ENCODE measurements around the gene MYOM3. TPM values are rescaled to one million over a fixed set of nuclear protein-coding genes. Genes with fewer than 3 reads are reported as not detected.
"Not testable (repeated sequence)": the region's sequence is repeated elsewhere in the genome, so short reads cannot be mapped to it uniquely, and the experiment has no call there.

The MYOM3 gene
- polyA plus RNA-seq, 2 of the 4 experiments (the other 2 are of a cell fraction): 2.6 to 8.5 TPM

GRCh38 chr1:24015221-24016210 is 96.4 kb downstream of the MYOM3 start:
- POLR2A ChIA-PET: interaction anchor here (1.8 kb wide), 1 partner anchor 35 kb away, joined by 6 read pairs; the partner anchor contains the start of gene SRSF10

DNA sequence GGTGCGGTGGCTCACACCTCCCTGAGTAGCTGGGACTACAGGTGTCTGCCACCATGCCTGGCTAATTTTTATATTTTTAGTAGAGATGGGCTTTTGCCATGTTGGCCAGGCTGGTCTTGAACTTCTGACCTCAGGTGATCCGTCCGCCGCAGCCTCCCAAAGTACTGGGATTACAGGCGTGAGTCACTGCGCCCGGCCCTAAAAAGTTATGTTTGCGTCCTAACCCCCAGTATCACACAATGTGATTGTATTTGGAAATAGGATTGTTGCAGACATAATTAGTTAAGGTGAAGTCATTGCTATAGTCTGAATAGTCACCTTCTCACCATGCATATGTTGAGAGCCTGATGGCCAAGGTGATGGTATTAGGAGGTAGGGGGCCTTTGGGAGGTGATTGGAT is 99.1 kb downstream of the MYOM3 start:
- not testable (repeated sequence) for H3K4me2 ChIP-seq, FAIRE-seq

More at GRCh38 chr1:24015221-24016210, 96.4 kb downstream of the MYOM3 start:
- WGBS (ENCODE audit: missing lambda C conversion rate): 46% methylated on average over 6 of the region's 6 CpGs
- peak overlapping the region; percentile 54 for H3K4me2 ChIP-seq
- DNase-seq (ENCODE audit: low read depth in 1 of 2, low spot score in 1 of 2) (no peak), FAIRE-seq (no peak), ATAC-seq (no peak)
- no peak overlapping the region for H3K4me3 ChIP-seq
- TF ChIP-seq KDM1A (IDR thresholded peaks at IDR 0.05; ENCODE audit: low read depth) (no peak), RFX5 (IDR thresholded peaks at IDR 0.05) (no peak), ZFP36 (IDR thresholded peaks at IDR 0.05; ENCODE audit: borderline replicate concordance, partially characterized antibody) (no peak), USF2 (IDR thresholded peaks at IDR 0.05) (no peak), NFE2L2 (conservative IDR thresholded peaks at IDR 0.05; ENCODE audit: low read length) (no peak), MAX (IDR thresholded peaks at IDR 0.05) (no peak)
- peak overlapping the region; percentile 96 to 99 for H3K27ac ChIP-seq
- no peaks in the 10 kb centered on the region for H3K9me3 ChIP-seq
- H3K4me1 ChIP-seq: peaks cover 48% of the 10 kb centered on the region
- CTCF ChIA-PET: interaction anchor here (0.9 kb wide), 1 partner anchor 64 kb away, joined by 3 read pairs; no protein-coding TSS in a partner anchor

GRCh38 chr1:24010650-24011049 is 101.3 kb downstream of the MYOM3 start:
- DNase-seq (ENCODE audit: low read depth in 1 of 2, low spot score in 1 of 2): no peak
- Histone ChIP-seq H3K27ac (no peak overlapping the region), H3K4me2 (no peak overlapping the region), H3K9me3 (no peaks in the 10 kb centered on the region; the same call in 2 of the 3 replicates), H3K4me1 (peaks cover 12% of the 10 kb centered on the region), H3K4me3 (no peak overlapping the region)
- POLR2A ChIA-PET: no interaction called here
- ATAC-seq: no peak
- 78% methylated on average over 3 of the region's 5 CpGs for WGBS (ENCODE audit: missing lambda C conversion rate)
- no peak for TF ChIP-seq NPAS2 (CRISPR knock-in tag; IDR thresholded peaks at IDR 0.05; ENCODE audit: borderline replicate concordance)
- no peak for TF ChIP-seq ZSCAN20 (CRISPR knock-in tag; IDR thresholded peaks at IDR 0.05)
- no peak for TF ChIP-seq CBX2 (IDR thresholded peaks at IDR 0.05; ENCODE audit: borderline replicate concordance, low read depth)
- no peak for TF ChIP-seq CTCF (IDR thresholded peaks at IDR 0.05)
- no peak for TF ChIP-seq BCL3 (IDR thresholded peaks at IDR 0.05)
- TF ChIP-seq RNF2 (IDR thresholded peaks at IDR 0.05; ENCODE audit: borderline replicate concordance, low read depth): no peak
- TF ChIP-seq HMGXB4 (CRISPR knock-in tag; IDR thresholded peaks at IDR 0.05; ENCODE audit: borderline replicate concordance): no peak
- TF ChIP-seq MYC (IDR thresholded peaks at IDR 0.05; ENCODE audit: borderline replicate concordance, low read length): no peak
- no peak for TF ChIP-seq KDM5A (IDR thresholded peaks at IDR 0.05)
- no peak for TF ChIP-seq JUNB (IDR thresholded peaks at IDR 0.05)
- no peak for TF ChIP-seq SMC3 (IDR thresholded peaks at IDR 0.05)
- no peak for TF ChIP-seq CHD2 (IDR thresholded peaks at IDR 0.05; ENCODE audit: low read length, partially characterized antibody)
- TF ChIP-seq NFE2L2 (conservative IDR thresholded peaks at IDR 0.05; ENCODE audit: low read length): no peak
- TF ChIP-seq MAFK (IDR thresholded peaks at IDR 0.05; ENCODE audit: partially characterized antibody): no peak
- no peak for TF ChIP-seq RARB (CRISPR knock-in tag; IDR thresholded peaks at IDR 0.05)
- no peak for TF ChIP-seq HOXB13 (CRISPR knock-in tag; IDR thresholded peaks at IDR 0.05; ENCODE audit: low read depth)
- no peak for TF ChIP-seq ZFP36 (IDR thresholded peaks at IDR 0.05; ENCODE audit: borderline replicate concordance, partially characterized antibody)
- TF ChIP-seq, protein P1, sequence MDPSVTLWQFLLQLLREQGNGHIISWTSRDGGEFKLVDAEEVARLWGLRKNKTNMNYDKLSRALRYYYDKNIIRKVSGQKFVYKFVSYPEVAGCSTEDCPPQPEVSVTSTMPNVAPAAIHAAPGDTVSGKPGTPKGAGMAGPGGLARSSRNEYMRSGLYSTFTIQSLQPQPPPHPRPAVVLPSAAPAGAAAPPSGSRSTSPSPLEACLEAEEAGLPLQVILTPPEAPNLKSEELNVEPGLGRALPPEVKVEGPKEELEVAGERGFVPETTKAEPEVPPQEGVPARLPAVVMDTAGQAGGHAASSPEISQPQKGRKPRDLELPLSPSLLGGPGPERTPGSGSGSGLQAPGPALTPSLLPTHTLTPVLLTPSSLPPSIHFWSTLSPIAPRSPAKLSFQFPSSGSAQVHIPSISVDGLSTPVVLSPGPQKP (IDR thresholded peaks at IDR 0.05; ENCODE audit: low read depth, low read length): no peak
- CTCF ChIA-PET: interaction anchor here (0.6 to 1.6 kb wide), 3 partner anchors 8 to 270 kb away, joined by 3 to 4 read pairs (median 3); no protein-coding TSS in a partner anchor
- no peak for FAIRE-seq

More for the DNA sequence above, 99.1 kb downstream of the MYOM3 start:
- H3K9me3 ChIP-seq; DNase-seq (ENCODE audit: low read depth in 1 of 2, low spot score in 1 of 2); POLR2A ChIA-PET; H3K4me3 ChIP-seq; ATAC-seq; H3K27ac ChIP-seq; CTCF ChIA-PET: not testable (repeated sequence)
- 75% methylated on average over 8 of the region's 8 CpGs for whole genome bisulfite sequencing (ENCODE audit: missing lambda C conversion rate)
- H3K4me1 ChIP-seq: peaks cover 25% of the 10 kb centered on the region

Data from A549 (cell line).